Measurements from ENCODE around the gene BRD2. TPM values are rescaled to one million over a fixed set of nuclear protein-coding genes. Genes with fewer than 3 reads are reported as not detected.

Gene BRD2
- total RNA-seq, 2 donors from 2014 or later, result 409 to 459 TPM

GRCh38 chr6:32982084-32982701 lies 13.8 kb downstream of the BRD2 start:
- H3K9me3 ChIP-seq (ENCODE audit: control insufficient read depth, low read length, poor library complexity, severe bottlenecking), result no peaks in the 10 kb centered on the region
- H3K36me3 Mint-ChIP-seq (ENCODE audit: low read depth), result peaks cover 10% of the 10 kb centered on the region
- no peaks in the 10 kb centered on the region for H3K27me3 Mint-ChIP-seq
- ATAC-seq (no peak), DNase-seq (no peak)
- H3K27ac Mint-ChIP-seq, result peak overlapping the region; percentile 89
- peak overlapping the region; percentile 78 for H3K4me3 Mint-ChIP-seq
- peaks cover 39% of the 10 kb centered on the region for H3K4me1 Mint-ChIP-seq

GRCh38 chr6:32982702-32983492 lies 14.5 kb downstream of the BRD2 start:
- H3K9me3 ChIP-seq (ENCODE audit: control insufficient read depth, low read length, poor library complexity, severe bottlenecking), result no peaks in the 10 kb centered on the region
- peaks cover 4% of the 10 kb centered on the region for H3K36me3 Mint-ChIP-seq (ENCODE audit: low read depth)
- H3K4me3 Mint-ChIP-seq, result no peak overlapping the region
- H3K4me1 Mint-ChIP-seq, result peaks cover 35% of the 10 kb centered on the region
- peak overlapping the region; percentile 89 for H3K27ac Mint-ChIP-seq
- H3K27me3 Mint-ChIP-seq, result no peaks in the 10 kb centered on the region
- DNase-seq, result no peak
- peak; percentile 1 for ATAC-seq

- H3K4me3 Mint-ChIP-seq, result no peak overlapping the region
- peaks cover 35% of the 10 kb centered on the region for H3K4me1 Mint-ChIP-seq
- DNase-seq (no peak), ATAC-seq (peak; percentile 4)
- H3K9me3 ChIP-seq (ENCODE audit: control insufficient read depth, low read length, poor library complexity, severe bottlenecking), result no peaks in the 10 kb centered on the region
- H3K27me3 Mint-ChIP-seq, result no peaks in the 10 kb centered on the region
- peak overlapping the region; percentile 54 for H3K27ac Mint-ChIP-seq
- H3K36me3 Mint-ChIP-seq (ENCODE audit: low read depth), result peaks cover 4% of the 10 kb centered on the region
Measured at GRCh38 chr6:32983493-32983848, 15.1 kb downstream of the BRD2 start.

DNA sequence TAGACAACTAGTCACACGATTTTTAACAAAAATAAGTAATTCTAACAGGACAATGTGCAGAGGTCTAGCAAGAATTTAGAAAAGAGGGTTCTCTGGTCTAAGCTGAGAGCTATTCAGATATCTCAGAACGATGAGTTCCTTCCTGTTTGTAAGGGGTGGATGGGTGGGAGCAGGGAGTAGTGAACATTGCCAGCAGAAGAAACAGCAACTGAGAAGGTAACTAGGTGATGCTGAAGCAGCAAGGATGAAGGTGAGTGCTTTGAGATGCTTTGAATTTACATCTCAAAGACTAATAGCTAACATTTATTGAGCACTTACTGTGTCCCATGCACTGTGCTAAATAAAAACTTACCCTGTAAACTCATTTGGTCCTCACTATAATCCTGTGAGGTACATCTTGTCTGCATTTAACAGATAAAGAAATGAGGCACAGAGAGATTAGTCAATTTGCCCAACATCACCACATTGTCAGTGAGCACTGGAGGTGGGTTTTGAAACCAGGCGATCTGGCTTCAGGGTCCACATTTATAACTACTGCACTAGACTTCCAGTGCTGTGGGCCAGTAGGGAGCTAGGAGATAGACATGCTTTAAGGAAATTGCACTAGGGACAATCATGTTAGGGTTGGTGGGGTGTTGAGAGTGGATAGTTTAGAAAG lies 15.7 kb downstream of the BRD2 start:
- peaks cover 31% of the 10 kb centered on the region for H3K4me1 Mint-ChIP-seq
- H3K4me3 Mint-ChIP-seq, result no peak overlapping the region
- DNase-seq, result no peak
- H3K9me3 ChIP-seq (ENCODE audit: control insufficient read depth, low read length, poor library complexity, severe bottlenecking), result no peaks in the 10 kb centered on the region
- H3K27me3 Mint-ChIP-seq, result no peaks in the 10 kb centered on the region
- peak overlapping the region; percentile 54 for H3K27ac Mint-ChIP-seq
- peaks cover 2% of the 10 kb centered on the region for H3K36me3 Mint-ChIP-seq (ENCODE audit: low read depth)
- ATAC-seq, result peak; percentile 30

DNA sequence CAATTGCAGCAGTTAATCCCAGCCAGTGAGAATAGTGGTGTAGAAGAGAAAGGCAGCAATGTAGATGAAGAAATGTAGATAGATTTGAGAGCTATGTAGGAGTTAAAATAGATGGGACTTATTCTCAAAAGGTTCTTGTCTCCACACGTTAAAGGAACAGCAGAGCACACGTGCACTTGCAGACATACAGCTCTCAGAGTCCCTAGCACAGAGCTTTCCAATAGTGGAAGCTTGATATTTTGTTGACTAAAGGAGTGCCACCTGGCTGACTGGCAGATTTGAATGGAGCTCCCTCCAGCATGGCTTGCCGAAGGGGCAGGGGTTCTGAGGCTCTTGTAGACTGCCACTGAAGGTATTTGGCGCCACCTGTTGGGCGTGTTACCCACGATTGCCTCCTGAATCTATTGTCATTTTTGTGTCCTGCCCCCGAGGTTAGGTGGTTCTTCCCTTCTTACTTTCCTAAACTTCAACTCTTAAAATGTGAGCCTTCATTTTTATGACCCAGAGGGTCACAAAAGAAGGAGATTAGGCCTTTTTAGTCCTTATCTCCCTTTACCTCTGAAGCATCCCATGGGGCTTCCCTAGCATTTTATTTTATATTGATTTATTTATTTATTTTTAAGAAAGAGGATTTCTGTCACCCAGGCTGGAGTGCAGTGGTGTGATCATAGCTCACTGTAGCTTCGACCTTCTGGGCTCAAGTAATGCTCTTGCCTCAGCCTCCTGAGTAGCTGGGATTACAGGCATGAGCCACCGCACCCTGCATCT lies 16.4 kb downstream of the BRD2 start:
- Mint-ChIP-seq H3K27me3 (no peaks in the 10 kb centered on the region), H3K36me3 (ENCODE audit: low read depth) (no peaks in the 10 kb centered on the region), H3K4me3 (no peak overlapping the region), H3K4me1 (peaks cover 31% of the 10 kb centered on the region), H3K27ac (peak overlapping the region; percentile 54)
- no peaks in the 10 kb centered on the region for H3K9me3 ChIP-seq (ENCODE audit: control insufficient read depth, low read length, poor library complexity, severe bottlenecking)
- ATAC-seq, result peak; percentile 73
- DNase-seq, result peak; percentile 76 to 78 (median 77)

DNA sequence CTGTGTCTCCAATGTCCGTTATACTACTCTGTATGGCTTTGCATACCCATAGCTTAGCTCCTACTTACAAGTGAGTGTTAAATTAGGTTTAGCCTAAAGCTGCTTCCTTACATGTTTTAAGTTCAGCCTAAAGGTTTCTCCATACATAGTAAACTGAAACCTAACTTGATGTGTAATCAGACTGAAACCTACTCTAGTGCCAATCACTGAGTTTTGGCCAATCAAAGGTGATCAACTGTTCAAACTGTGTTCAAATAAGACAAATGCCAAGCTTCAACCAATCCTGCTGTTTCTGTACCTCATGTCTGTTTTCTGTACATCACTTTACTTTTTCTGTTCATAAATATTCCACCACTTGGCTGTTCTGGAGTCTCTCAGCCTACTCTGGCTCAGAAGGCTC lies 21.0 kb downstream of the BRD2 start:
- DNase-seq (no peak), ATAC-seq (no peak)
- H3K9me3 ChIP-seq (ENCODE audit: control insufficient read depth, low read length, poor library complexity, severe bottlenecking), result no peaks in the 10 kb centered on the region
- Mint-ChIP-seq H3K4me3 (no peak overlapping the region), H3K4me1 (peaks cover 11% of the 10 kb centered on the region), H3K27me3 (peaks cover 14% of the 10 kb centered on the region), H3K36me3 (ENCODE audit: low read depth) (peaks cover 2% of the 10 kb centered on the region), H3K27ac (no peak overlapping the region)

DNA sequence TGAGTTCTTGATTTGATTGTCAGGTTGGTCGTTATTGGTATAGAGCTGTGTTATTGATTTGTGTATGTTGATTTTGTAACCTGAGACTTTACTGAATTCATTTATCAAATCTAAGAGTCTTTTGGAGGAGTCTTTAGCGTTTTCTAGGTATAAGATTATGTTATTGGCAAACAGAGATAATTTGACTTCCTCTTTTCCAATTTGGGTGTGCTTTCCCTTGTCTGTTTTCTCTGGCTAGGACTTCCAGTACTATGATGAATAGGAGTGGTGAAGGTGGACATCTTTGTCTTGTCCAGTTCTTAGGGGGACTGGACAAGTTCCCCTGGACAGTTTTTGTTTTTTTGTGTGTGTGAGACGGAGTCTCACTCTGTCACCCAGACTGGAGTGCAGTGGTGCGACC lies 23.6 kb downstream of the BRD2 start:
- H3K27me3 Mint-ChIP-seq, result peaks cover 14% of the 10 kb centered on the region
- peak overlapping the region; percentile 4 for H3K27ac Mint-ChIP-seq
- ATAC-seq, result no peak
- peaks cover 6% of the 10 kb centered on the region for H3K4me1 Mint-ChIP-seq
- H3K4me3 Mint-ChIP-seq, result no peak overlapping the region
- no peak for DNase-seq
- peaks cover 2% of the 10 kb centered on the region for H3K36me3 Mint-ChIP-seq (ENCODE audit: low read depth)
- no peaks in the 10 kb centered on the region for H3K9me3 ChIP-seq (ENCODE audit: control insufficient read depth, low read length, poor library complexity, severe bottlenecking)

DNA sequence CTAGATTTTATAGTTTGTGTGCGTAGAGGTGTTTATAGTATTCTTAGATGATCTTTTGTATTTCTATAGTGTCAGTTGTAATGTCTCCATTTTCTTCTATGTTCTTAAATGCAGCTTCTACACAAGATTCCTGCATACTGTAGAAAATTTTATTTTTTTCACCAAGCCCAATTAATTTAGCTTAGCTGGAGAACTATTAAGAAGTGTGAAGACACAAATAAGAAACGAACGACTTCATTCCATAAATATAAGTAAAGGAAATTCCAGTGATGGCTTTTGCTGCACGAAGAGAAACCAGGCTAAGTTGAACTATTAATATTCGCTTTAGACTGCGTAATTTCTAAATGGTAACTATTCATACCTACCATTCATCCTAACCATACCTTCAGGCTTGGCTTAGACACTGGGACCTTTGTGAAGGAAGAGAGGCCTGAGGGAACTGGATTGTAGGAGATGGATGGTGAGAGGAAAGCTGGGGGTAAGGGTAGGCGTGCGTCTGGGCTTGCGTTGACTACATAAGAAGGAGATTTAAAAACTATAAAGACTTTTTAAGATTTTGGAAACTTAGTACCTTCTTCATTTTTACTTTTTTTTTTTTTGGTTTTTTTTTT lies 25.1 kb downstream of the BRD2 start:
- H3K9me3 ChIP-seq (ENCODE audit: control insufficient read depth, low read length, poor library complexity, severe bottlenecking), result no peaks in the 10 kb centered on the region
- peaks cover 2% of the 10 kb centered on the region for H3K4me1 Mint-ChIP-seq
- DNase-seq (no peak), ATAC-seq (no peak)
- H3K27me3 Mint-ChIP-seq, result peaks cover 23% of the 10 kb centered on the region
- no peak overlapping the region for H3K4me3 Mint-ChIP-seq
- H3K36me3 Mint-ChIP-seq (ENCODE audit: low read depth), result peaks cover 2% of the 10 kb centered on the region
- no peak overlapping the region for H3K27ac Mint-ChIP-seq

DNA sequence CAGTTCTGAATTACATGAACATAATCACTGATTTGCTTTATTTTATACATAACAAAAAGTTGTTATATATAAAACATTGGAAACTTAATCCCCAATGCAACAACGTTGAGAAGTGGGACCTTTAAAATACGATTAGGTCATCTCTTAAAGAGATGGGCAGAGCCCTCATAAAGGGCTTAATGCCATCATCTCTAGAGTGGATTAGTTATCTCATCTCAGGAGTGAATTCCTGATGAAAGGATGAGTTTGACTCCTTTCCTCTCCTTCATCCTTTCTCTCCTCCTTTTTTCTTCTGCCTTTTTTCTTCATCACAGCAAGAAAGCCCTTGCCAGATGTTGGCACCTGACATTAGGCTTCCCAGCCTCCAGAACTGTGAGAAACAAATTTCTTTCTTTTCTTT lies 27.1 kb downstream of the BRD2 start:
- ATAC-seq, result no peak
- Mint-ChIP-seq H3K4me1 (peaks cover 9% of the 10 kb centered on the region), H3K4me3 (no peak overlapping the region), H3K36me3 (ENCODE audit: low read depth) (peaks cover 5% of the 10 kb centered on the region), H3K27me3 (peaks cover 32% of the 10 kb centered on the region), H3K27ac (no peak overlapping the region)
- DNase-seq, result no peak
- H3K9me3 ChIP-seq (ENCODE audit: control insufficient read depth, low read length, poor library complexity, severe bottlenecking), result no peaks in the 10 kb centered on the region

DNA sequence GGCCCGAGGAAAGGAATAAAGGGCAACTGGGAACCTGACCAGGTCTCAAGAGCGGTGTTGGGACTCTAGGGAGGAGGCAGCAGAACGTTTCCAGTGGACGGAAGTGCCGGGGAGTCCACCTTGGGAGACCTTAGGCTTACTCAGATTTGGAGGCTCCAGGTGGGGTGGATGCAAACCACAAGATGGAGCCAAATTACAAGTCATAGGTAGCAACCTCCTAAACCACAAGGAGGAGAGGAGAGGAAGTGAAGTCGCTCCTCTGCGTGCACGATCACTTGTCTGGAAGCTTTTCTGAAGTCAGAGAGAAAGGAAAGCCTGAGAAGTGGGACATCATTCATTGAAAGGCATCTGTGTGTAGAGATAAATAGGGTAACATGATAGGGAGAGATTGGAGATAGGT lies 31.7 kb downstream of the BRD2 start:
- Mint-ChIP-seq H3K4me1 (peaks cover 7% of the 10 kb centered on the region), H3K36me3 (ENCODE audit: low read depth) (peaks cover 8% of the 10 kb centered on the region), H3K4me3 (no peak overlapping the region), H3K27ac (no peak overlapping the region), H3K27me3 (peaks cover 65% of the 10 kb centered on the region)
- H3K9me3 ChIP-seq (ENCODE audit: control insufficient read depth, low read length, poor library complexity, severe bottlenecking), result no peaks in the 10 kb centered on the region
- ATAC-seq (peak; percentile 55), DNase-seq (no peak)

DNA sequence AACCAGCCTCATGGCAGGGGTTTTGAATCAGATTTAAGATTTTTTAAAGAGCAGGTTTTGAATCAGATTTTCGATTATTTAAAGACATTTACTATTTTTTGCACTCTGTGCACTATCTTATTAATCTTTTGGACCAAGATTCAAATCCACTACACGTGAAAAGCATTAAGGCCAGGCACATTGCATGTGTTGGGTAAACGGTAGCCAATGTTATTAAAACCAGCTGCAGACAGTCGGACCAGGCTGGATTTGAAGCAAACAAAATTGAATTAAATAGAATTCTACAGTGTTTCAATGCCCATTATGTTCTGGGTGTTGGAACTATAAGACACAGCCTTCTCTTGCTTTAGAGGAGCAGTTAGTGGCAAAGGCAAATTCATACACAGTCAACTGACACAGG lies 33.3 kb downstream of the BRD2 start:
- H3K27me3 Mint-ChIP-seq, result peaks cover 74% of the 10 kb centered on the region
- no peak overlapping the region for H3K4me3 Mint-ChIP-seq
- no peak overlapping the region for H3K27ac Mint-ChIP-seq
- no peak for ATAC-seq
- no peak for DNase-seq
- no peaks in the 10 kb centered on the region for H3K9me3 ChIP-seq (ENCODE audit: control insufficient read depth, low read length, poor library complexity, severe bottlenecking)
- peaks cover 8% of the 10 kb centered on the region for H3K36me3 Mint-ChIP-seq (ENCODE audit: low read depth)
- peaks cover 7% of the 10 kb centered on the region for H3K4me1 Mint-ChIP-seq

- Mint-ChIP-seq H3K4me3 (no peak overlapping the region), H3K27me3 (peaks cover 79% of the 10 kb centered on the region)
- no peak for ATAC-seq
Measured at GRCh38 chr6:33004940-33005339, 36.5 kb downstream of the BRD2 start.

More at GRCh38 chr6:33004940-33005339, 36.5 kb downstream of the BRD2 start:
- DNase-seq, result no peak
- H3K36me3 Mint-ChIP-seq (ENCODE audit: low read depth), result peaks cover 8% of the 10 kb centered on the region
- H3K27ac Mint-ChIP-seq, result no peak overlapping the region
- H3K9me3 ChIP-seq (ENCODE audit: control insufficient read depth, low read length, poor library complexity, severe bottlenecking), result no peaks in the 10 kb centered on the region
- peaks cover 19% of the 10 kb centered on the region for H3K4me1 Mint-ChIP-seq

All from T-helper 17 cell (primary cell).